IPS-15b (cell line): ENCODE results near the gene MBTPS1.

Experiments used
- H3K27me3 ChIP-seq: one replicate; pipeline ENCODE4 v1.6.1; 2013; ENCODE audit warnings: low read length; ENCODE audit not compliant: control insufficient read depth, insufficient read depth
- H3K36me3 ChIP-seq: one replicate; pipeline ENCODE4 v1.6.1; 2013; ENCODE audit warnings: low read length; ENCODE audit not compliant: control insufficient read depth, insufficient read depth
- H3K4me1 ChIP-seq: one replicate; pipeline ENCODE4 v1.6.1; 2013; ENCODE audit warnings: mild to moderate bottlenecking, low read length; ENCODE audit not compliant: control insufficient read depth, insufficient read depth
- H3K4me3 ChIP-seq: one replicate; pipeline ENCODE4 v1.5.1; 2013; ENCODE audit warnings: low read depth, low read length
- H3K9ac ChIP-seq: one replicate; pipeline ENCODE4 v1.6.1; 2013; ENCODE audit warnings: low read depth, mild to moderate bottlenecking, low read length
- H3K9me3 ChIP-seq: one replicate; pipeline ENCODE4 v1.6.1; 2013; ENCODE audit warnings: mild to moderate bottlenecking, low read length; ENCODE audit not compliant: control insufficient read depth, insufficient read depth

The MBTPS1 gene

DNA sequence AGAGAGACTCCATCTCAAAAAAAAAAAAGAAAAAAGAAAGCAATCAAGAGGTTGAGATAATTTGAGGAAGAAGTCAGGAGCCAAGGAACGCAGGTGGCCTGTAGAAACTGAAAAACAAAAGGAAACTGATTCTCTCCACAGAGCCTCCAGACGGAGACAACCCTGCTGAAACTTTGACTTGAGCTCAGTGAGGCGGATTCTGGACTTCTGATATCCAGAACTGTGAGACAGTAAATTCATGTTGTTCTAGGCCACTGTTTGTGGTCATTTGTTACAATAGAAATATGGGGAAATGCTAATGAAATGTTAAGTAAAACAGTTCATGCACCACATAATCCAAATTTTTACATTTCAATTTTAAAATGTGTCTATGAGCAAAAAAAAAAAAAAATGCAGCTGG, 5.2 kb downstream of the MBTPS1 start:
- H3K4me3 ChIP-seq, result no peak overlapping the region
- H3K9ac ChIP-seq, result no peak overlapping the region
- H3K4me1 ChIP-seq, result no peaks in the 10 kb centered on the region
- no peaks in the 10 kb centered on the region for H3K27me3 ChIP-seq
- H3K36me3 ChIP-seq, result peaks cover 3% of the 10 kb centered on the region
- H3K9me3 ChIP-seq, result no peaks in the 10 kb centered on the region

GRCh38 chr16:84110527-84110926, 6.2 kb downstream of the MBTPS1 start:
- H3K36me3 ChIP-seq, result peaks cover 3% of the 10 kb centered on the region
- H3K4me1 ChIP-seq, result no peaks in the 10 kb centered on the region
- no peak overlapping the region for H3K4me3 ChIP-seq
- H3K27me3 ChIP-seq, result no peaks in the 10 kb centered on the region
- no peaks in the 10 kb centered on the region for H3K9me3 ChIP-seq
- H3K9ac ChIP-seq, result no peak overlapping the region

- Histone ChIP-seq H3K27me3 (no peaks in the 10 kb centered on the region), H3K9ac (no peak overlapping the region), H3K36me3 (peaks cover 3% of the 10 kb centered on the region), H3K4me3 (no peak overlapping the region), H3K4me1 (no peaks in the 10 kb centered on the region), H3K9me3 (no peaks in the 10 kb centered on the region)
Measured at GRCh38 chr16:84109598-84110335, 7.0 kb downstream of the MBTPS1 start.

DNA sequence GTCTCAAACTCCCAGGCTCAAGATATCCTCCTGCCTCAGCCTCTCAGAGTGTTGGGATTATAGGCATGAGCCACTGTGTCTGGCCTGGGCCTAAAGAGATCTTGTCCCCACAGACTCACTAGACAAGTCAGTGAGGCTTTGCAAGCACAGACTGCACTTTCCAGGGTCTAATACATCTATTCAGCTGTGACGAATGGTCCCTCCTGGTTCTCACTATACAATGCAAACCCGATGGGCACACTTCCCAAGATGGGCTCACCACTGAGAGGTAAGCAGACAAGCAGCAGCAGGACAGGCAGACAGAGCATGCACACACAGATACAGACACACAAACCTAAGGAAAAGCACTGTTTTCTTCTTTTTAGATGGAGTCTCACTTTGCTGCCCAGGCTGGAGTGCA, 8.8 kb downstream of the MBTPS1 start:
- Histone ChIP-seq H3K36me3 (peaks cover 3% of the 10 kb centered on the region), H3K9ac (no peak overlapping the region), H3K27me3 (no peaks in the 10 kb centered on the region), H3K4me3 (no peak overlapping the region), H3K9me3 (no peaks in the 10 kb centered on the region), H3K4me1 (no peaks in the 10 kb centered on the region)

DNA sequence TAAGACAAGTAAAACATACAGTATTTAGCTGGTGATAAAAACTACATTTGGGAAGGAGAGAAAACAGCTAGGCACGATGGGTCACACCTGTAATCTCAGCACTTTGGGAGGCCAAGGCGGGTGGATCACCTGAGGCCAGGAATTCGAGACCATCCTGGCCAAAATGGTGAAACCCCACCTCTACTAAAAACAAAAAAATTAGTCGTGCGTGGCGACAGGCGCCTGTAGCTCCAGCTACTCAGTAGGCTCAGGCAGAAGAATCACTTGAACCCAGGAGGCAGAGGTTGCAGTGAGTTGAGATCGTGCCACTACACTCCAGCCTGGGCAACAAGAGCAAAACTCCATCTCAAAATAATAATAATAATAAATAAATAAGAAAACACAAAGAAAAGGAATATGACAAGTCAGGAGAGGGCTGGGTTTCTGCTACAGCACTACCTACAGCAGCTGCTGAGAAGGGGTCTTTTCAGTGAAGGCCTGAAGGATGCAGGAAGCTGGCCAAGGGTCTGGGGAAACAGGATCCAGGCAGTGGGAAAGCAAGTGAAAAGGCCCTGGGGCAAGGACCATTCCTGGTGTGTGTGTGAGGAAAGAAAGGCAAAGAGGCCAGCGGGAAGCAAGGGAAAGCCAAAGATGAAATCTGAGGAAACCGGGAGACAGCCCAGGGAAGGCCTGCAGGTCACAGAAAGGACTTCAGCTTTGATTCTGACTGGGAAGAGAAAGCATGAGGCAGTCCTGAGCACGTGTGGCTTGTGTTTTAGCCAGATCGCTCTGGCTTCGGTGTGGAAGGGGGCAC, 10.6 kb downstream of the MBTPS1 start:
- Histone ChIP-seq H3K36me3 (peaks cover 6% of the 10 kb centered on the region), H3K9me3 (no peaks in the 10 kb centered on the region), H3K4me1 (no peaks in the 10 kb centered on the region), H3K4me3 (no peak overlapping the region), H3K9ac (no peak overlapping the region), H3K27me3 (no peaks in the 10 kb centered on the region)

DNA sequence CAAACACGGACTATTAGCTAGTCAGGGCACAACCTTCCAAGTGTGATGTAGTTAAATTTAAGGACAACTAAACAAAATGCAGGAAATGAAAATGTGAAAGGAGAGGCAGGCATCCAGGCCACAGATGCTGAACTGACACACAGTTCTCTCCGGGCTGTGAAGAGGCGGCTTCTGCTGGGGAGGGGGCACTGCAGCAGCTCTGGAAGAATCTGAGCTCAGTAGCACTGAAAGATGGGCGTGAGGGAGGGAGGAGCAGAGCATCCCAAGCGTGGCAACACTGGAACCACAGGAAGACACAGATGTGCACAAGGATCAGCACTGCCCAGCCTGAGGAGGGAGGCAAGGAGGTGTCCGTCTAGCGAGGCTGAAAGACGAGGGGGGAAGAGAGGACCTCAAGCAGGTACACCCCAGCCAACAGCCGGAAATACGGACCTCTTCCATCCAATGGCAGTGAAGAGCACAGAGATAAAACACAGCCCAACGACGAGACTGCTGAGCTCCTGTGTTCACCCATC, 11.4 kb downstream of the MBTPS1 start:
- Histone ChIP-seq H3K4me1 (no peaks in the 10 kb centered on the region), H3K9me3 (no peaks in the 10 kb centered on the region), H3K36me3 (peaks cover 6% of the 10 kb centered on the region), H3K4me3 (no peak overlapping the region), H3K27me3 (no peaks in the 10 kb centered on the region), H3K9ac (no peak overlapping the region)

DNA sequence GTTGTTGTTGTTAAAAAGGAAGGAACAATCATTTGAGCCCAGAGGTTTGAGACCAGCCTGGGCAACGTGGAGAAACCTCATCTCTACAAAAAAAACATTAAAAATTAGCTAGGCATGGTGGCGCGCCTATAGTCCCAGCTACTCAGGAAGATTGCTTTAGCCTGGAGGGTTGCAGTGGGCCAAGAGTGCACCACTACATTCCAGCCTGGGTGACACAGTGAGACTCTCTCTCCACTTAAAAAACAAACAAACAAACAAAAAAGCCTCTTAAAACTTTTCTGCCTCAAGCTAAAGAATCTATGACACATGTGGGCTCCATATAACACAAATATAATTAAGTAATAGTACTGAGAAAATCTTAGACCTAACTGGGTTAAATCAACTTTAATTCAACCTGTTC, 12.5 kb downstream of the MBTPS1 start:
- Histone ChIP-seq H3K36me3 (peaks cover 6% of the 10 kb centered on the region), H3K4me3 (no peak overlapping the region), H3K9ac (no peak overlapping the region), H3K9me3 (no peaks in the 10 kb centered on the region), H3K4me1 (no peaks in the 10 kb centered on the region), H3K27me3 (no peaks in the 10 kb centered on the region)

- peaks cover 6% of the 10 kb centered on the region for H3K36me3 ChIP-seq
- no peaks in the 10 kb centered on the region for H3K4me1 ChIP-seq
- no peaks in the 10 kb centered on the region for H3K9me3 ChIP-seq
- H3K4me3 ChIP-seq, result no peak overlapping the region
- H3K27me3 ChIP-seq, result no peaks in the 10 kb centered on the region
- H3K9ac ChIP-seq, result no peak overlapping the region
Measured at GRCh38 chr16:84103678-84104077, 13.1 kb downstream of the MBTPS1 start.

- H3K27me3 ChIP-seq, result no peaks in the 10 kb centered on the region
- H3K4me1 ChIP-seq, result no peaks in the 10 kb centered on the region
Measured at GRCh38 chr16:84098939-84099338, 17.8 kb downstream of the MBTPS1 start.

DNA sequence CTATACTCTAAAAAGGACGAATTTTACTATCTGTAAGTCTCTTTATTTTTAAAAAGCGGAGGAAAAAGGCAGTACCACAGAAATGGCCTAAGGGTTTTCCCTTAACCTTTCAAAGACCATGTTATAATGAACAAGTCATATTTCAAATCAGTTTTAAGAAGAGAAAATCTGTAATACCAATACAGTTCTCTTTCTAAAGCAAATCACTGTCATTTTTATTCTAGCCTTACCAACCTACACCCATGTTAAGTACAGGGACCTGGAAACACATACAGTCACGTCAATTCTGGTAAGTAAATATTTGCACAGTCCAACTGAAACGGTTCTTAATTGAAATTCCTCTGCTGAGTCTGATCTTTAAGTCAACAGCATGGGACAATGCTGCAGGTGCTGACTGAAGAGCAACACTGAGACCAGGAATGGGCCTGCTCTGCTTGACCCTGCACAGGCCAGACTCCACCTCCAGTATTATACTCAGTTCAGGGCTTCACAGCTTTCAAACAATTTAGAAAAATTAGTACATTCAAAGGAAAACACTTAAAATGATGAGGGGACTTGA, 20.2 kb downstream of the MBTPS1 start:
- H3K9ac ChIP-seq, result no peak overlapping the region
- no peaks in the 10 kb centered on the region for H3K4me1 ChIP-seq
- peaks cover 20% of the 10 kb centered on the region for H3K36me3 ChIP-seq
- H3K27me3 ChIP-seq, result no peaks in the 10 kb centered on the region
- no peak overlapping the region for H3K4me3 ChIP-seq
- H3K9me3 ChIP-seq, result no peaks in the 10 kb centered on the region

More at GRCh38 chr16:84098939-84099338, 17.8 kb downstream of the MBTPS1 start:
- no peak overlapping the region for H3K4me3 ChIP-seq
- H3K9me3 ChIP-seq, result no peaks in the 10 kb centered on the region
- no peak overlapping the region for H3K9ac ChIP-seq
- peaks cover 13% of the 10 kb centered on the region for H3K36me3 ChIP-seq

- Histone ChIP-seq H3K36me3 (peaks cover 20% of the 10 kb centered on the region), H3K9ac (no peak overlapping the region), H3K4me3 (no peak overlapping the region), H3K27me3 (no peaks in the 10 kb centered on the region), H3K4me1 (no peaks in the 10 kb centered on the region), H3K9me3 (no peaks in the 10 kb centered on the region)
Measured at GRCh38 chr16:84095466-84095865, 21.3 kb downstream of the MBTPS1 start.
